ENCODE measurements around the gene IFI30.

GRCh38 chr19:18203863-18204393 lies 30.3 kb downstream of the IFI30 start, which contains the start of gene RAB3A:
- TF ChIP-seq, protein P1, sequence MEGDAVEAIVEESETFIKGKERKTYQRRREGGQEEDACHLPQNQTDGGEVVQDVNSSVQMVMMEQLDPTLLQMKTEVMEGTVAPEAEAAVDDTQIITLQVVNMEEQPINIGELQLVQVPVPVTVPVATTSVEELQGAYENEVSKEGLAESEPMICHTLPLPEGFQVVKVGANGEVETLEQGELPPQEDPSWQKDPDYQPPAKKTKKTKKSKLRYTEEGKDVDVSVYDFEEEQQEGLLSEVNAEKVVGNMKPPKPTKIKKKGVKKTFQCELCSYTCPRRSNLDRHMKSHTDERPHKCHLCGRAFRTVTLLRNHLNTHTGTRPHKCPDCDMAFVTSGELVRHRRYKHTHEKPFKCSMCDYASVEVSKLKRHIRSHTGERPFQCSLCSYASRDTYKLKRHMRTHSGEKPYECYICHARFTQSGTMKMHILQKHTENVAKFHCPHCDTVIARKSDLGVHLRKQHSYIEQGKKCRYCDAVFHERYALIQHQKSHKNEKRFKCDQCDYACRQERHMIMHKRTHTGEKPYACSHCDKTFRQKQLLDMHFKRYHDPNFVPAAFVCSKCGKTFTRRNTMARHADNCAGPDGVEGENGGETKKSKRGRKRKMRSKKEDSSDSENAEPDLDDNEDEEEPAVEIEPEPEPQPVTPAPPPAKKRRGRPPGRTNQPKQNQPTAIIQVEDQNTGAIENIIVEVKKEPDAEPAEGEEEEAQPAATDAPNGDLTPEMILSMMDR (conservative IDR thresholded peaks at IDR 0.05 in 1 of 2, IDR thresholded peaks at IDR 0.05 in 1 of 2; ENCODE audit: extremely low read depth in 1 of 2, insufficient read depth in 1 of 2, low read depth in 1 of 2, low read length in 2 of 2) = no peak
- no peak for TF ChIP-seq EZH2 (IDR thresholded peaks at IDR 0.05; ENCODE audit: borderline replicate concordance, low read length)
